NCI-H460 (cell line): ENCODE results near the gene USP12. TPM values are rescaled to one million over a fixed set of nuclear protein-coding genes. Genes with fewer than 3 reads are reported as not detected.
A peak's percentile ranks its signal among the peaks of the same experiment; 100 is the strongest.

Experiments
- DNase-seq: peaks from one replicate; pipeline ENCODE4 v3.0.0-alpha.2; 2016; ENCODE audit warnings: low read depth; ENCODE audit errors: extremely low read depth
- total RNA-seq: library from RNA; depleted of rRNA; stranded (reverse); fragments of >200 nt; shearing (Covaris generic); gene quantifications from 2 replicates; pipeline ENCODE4 v1.2.3, GENCODE V29; 2014

Gene USP12
- total RNA-seq, 1 experiment from 2014 or later = 20.3 TPM

DNA sequence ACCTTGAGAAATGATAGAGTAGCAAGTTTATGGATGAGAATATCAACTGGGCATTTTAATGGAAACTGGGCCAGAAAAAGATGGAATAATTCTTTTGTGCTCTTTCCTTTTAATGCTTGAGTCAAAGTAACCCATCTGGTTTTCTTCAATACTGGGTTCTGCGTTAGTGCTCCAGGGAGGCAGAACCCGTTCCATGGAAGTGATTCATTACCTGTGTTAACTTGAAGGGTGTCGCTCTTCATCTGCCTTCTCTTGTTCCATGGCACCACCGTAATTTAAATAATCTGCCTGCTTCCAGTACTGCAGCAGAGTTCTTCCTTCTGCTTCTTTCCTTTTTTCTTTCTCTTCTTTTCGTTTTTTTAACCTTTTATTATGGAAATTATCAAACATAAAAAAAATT lies 14.7 kb upstream of the USP12 start:
- no peak for DNase-seq

DNA sequence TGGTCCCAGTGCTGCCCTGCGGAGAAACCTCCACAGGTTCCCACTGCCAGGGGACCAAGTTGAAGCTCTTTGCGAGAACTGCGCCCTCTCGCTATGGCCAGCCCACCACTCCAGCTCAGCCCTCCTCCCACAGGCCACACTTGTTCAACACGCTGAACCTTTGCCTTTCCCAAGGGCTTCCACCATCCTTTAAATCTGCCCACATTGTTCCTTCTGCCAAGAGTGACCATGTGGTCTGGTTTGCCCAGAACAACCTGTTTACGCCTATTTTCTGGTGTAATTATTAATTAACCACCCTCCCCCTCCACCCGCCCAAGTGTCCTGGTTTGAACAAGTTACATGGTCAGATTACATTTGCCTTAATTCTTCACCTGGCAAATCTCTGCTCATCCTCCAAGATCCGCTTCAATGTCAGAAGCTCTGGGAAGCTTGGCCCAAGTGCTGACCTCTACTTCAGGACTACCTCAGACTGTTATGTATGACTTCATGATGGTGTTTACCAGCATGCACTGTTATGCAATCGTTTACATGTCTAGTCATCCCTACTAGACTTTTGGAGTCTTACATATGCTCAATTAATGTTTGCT lies 12.0 kb upstream of the USP12 start:
- no peak for DNase-seq

GRCh38 chr13:27182844-27183497 lies 11.4 kb upstream of the USP12 start:
- DNase-seq = peak; percentile 59

DNA sequence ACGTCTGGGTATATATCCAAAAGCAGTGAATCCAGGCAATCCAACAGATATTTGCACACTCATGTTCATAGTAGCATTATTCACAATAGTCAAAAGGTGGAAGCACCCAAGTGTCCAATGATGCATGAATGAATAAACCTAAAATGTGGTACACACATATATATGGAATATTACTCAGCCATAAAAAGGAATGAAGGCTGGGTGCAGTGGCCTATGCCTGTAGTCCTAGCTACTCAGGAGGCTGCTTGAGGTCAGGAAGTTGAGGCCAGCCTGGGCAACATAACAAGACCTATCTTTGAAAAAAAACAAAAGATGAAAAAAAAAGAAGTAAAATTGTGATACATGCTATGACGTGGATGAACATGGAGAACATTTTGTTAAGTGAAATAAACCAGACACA lies 10.4 kb upstream of the USP12 start:
- DNase-seq = no peak

- no peak for DNase-seq
Observed at GRCh38 chr13:27177852-27178251, 6.2 kb upstream of the USP12 start.

GRCh38 chr13:27176470-27177410 lies 5.1 kb upstream of the USP12 start:
- no peak for DNase-seq

- DNase-seq = no peak
Observed at GRCh38 chr13:27174766-27175455, 3.3 kb upstream of the USP12 start.

- no peak for DNase-seq
Observed at GRCh38 chr13:27172495-27172842, 858 bp upstream of the USP12 start.

DNA sequence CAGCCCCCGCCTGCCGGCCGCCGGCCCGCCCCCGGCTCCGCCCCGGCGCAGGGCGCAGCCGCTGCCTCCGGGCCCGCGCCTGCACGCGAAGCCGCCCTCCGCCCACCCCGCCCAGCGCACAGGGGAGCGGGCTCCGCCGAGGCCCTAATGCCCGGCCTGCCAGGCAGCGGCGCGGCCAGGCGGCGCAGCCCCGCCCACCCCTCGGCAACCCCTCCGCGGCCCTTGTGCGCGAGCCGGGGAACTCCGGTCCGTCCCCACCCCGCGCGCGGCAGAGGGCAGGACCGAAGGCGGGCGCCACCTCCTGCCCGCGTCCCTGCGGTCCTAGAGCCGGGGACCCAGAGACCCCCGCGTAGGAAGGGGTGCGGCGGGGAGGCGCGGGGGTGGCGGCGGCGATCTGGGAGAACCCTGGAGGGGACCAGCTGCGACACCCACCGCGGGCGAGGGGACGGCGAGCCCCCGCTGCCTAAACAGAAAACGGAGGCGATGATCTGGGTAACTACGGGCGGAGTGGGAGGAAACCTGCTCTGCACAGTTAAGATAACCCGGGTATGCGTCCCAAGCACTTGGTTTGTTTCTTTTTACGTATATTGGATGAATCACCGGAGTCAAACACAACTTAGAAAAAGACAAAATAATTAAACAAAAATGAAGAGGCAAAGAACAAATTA lies 350 bp upstream of the USP12 start:
- DNase-seq = peak; percentile 79

DNA sequence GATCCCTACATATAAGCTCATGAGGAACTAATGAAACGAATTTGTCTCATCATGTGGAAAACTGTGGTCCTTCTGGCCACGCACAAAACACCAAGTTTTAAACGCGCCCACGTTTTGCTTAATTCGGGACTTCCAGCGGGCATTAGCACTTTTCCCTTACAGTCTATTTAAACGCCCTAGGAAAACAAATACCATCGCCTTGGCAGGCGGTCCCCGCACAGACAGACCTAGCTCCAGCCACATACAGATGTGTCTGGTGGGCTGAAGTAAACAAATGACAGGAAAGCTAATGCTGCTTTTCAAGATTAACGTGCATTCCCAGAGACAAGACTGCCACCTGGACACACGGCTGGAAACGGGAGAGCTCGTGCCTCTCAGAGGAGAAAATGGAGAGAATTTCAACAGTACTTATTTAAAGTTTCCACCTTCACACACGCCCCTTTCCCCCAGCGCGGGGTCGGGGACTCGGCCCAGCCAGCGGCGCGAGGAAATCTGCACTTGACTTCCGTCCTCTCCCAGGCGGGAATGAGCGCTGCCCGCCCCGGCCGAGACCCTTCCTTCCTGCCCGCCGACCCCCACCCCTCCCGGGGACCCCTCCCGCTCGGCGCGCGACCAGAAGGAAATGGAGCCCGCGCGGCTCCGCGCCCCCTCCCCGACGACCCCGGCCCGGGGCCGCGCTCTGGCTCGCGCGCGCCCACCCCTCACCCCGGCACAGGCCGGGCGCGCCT lies 931 bp downstream of the USP12 start:
- DNase-seq = no peak

GRCh38 chr13:27170221-27170515 lies 1.4 kb downstream of the USP12 start:
- DNase-seq = no peak

DNA sequence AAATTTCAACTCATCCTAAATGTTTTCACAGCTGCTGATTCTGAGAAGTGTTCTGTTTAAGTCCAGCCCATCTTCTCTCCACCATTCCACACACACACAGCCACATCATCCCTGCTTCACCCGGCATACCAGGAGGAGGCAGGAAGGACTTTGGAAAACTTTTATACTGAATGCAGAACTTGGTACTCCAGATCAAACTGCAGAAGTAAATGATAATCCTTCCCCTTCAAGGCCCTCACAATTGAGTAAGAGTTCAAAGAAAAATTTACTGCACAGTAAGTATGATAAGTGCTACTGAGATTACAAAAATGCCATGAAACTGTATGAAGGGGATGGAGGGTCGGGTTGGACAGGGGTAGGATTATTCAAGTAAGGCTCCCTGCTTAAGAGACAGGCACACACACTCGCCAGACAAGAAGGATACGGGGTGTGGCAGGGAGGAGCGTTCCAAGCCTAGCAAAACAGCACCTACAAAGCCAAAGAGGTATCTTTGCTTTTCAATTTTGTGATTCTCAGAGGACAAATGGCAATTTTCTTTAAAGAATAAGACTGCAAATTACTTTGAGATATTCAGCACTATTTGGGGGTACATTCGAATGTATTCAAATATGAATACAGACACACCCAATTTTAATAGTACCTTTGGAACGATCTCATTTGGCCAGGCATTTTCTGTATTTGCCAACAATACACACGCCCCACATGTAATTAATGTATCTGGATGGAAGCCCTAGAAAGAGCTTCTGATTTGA lies 2.5 kb downstream of the USP12 start:
- DNase-seq = no peak

DNA sequence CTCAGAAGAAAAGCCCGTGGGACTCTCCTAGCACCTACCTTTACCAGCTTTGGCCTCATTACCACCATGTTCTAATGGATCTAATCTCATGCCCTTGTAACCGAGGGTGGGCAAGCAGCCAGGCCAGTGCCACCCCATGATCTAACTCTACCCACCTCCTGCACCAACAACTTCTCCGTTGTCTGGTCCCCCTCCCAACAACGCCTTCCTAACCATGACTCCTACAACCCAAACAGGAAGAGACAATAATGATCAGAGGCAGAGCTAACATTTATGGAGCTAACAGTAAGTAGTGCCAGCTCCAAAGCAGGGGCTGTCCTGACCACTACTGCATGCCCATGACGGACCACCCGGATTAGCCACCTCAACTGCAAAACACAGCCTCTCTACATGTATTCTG lies 3.5 kb downstream of the USP12 start:
- no peak for DNase-seq

GRCh38 chr13:27166313-27166712 lies 5.3 kb downstream of the USP12 start:
- no peak for DNase-seq

- DNase-seq = no peak
Observed at GRCh38 chr13:27161980-27162379, 9.6 kb downstream of the USP12 start.

GRCh38 chr13:27161423-27161822 lies 10.2 kb downstream of the USP12 start:
- no peak for DNase-seq

- DNase-seq = no peak
Observed at GRCh38 chr13:27160657-27161295, 10.8 kb downstream of the USP12 start.

GRCh38 chr13:27159806-27160563 lies 11.6 kb downstream of the USP12 start:
- DNase-seq = no peak
